H1 (cell line): ENCODE measurements around the gene ANKDD1A. TPM values are rescaled to one million over a fixed set of nuclear protein-coding genes. Genes with fewer than 3 reads are reported as not detected.

Experiments used
- CTCF ChIA-PET: fragments of 300-600 bp; sonication (Branson Sonifier 250); formaldehyde crosslinking; loops from one replicate; lab custom pipeline; 2021; ENCODE audit not compliant: partially characterized antibody; lab: Charles Lee
- POLR2A ChIA-PET: fragments of 300-600 bp; sonication (Branson Sonifier 250); formaldehyde crosslinking; loops from one replicate; lab custom pipeline; 2021; ENCODE audit warnings: inconsistent platforms; ENCODE audit not compliant: partially characterized antibody; lab: Charles Lee
- DNase-seq, 2 experiments: peaks; one replicate each; pipeline versions ENCODE4 v3.0.0 to v3.0.0-alpha.2; 2010 to 2022; ENCODE audit warnings: low spot score in 2 of 2, low read depth in 1 of 2, mixed read lengths in 1 of 2
- FAIRE-seq: peaks from 2 replicates; lab custom pipeline; 2011; peaks lifted over from hg19 to GRCh38; lab: Jason Lieb, UNC
- H2AFZ ChIP-seq: 2 replicates; pipeline ENCODE4 v1.8.1; 2012; ENCODE audit warnings: low read length, inconsistent platforms
- H2AK5ac ChIP-seq: 2 replicates; pipeline ENCODE4 v1.6.1; 2013; ENCODE audit warnings: low read depth, low read length
- H2BK120ac ChIP-seq: replicated peaks from 2 replicates; pipeline ENCODE3; 2013; ENCODE audit warnings: low read depth, low read length, inconsistent platforms
- H2BK12ac ChIP-seq: 2 replicates; pipeline ENCODE4 v1.6.1; 2013; ENCODE audit warnings: low read depth, low read length
- H2BK15ac ChIP-seq: 2 replicates; pipeline ENCODE4 v1.6.1; 2013; ENCODE audit warnings: low read length
- H2BK20ac ChIP-seq: 2 replicates; pipeline ENCODE4 v1.6.1; 2013; ENCODE audit warnings: low read length
- H2BK5ac ChIP-seq: 2 replicates; pipeline ENCODE4 v1.6.1; 2013; ENCODE audit warnings: low read depth, low read length
- H3K14ac ChIP-seq: 2 replicates; pipeline ENCODE4 v1.6.1; 2013; ENCODE audit warnings: inconsistent platforms; ENCODE audit not compliant: insufficient read length
- H3K18ac ChIP-seq: 2 replicates; pipeline ENCODE4 v1.6.1; 2013; ENCODE audit warnings: low read length; ENCODE audit errors: extremely low read depth
- H3K23ac ChIP-seq: 2 replicates; pipeline ENCODE4 v1.6.1; 2013; ENCODE audit warnings: inconsistent platforms; ENCODE audit not compliant: insufficient read length
- H3K23me2 ChIP-seq: 2 replicates; pipeline ENCODE4 v1.6.1; 2013; ENCODE audit warnings: low read depth, low read length
- H3K27ac ChIP-seq: 2 replicates; pipeline ENCODE4 v1.6.1; 2011; ENCODE audit warnings: low read depth, low read length, inconsistent platforms
- H3K27me3 ChIP-seq, 4 experiments: replicated peaks in 1 of 4; 1 replicate in 1 of 4; 2 replicates in 3 of 4; pipeline versions ENCODE4 v1.6.1 to v1.8.1; 2011 to 2013; ENCODE audit warnings: low read length in 3 of 4, mild to moderate bottlenecking in 3 of 4, inconsistent platforms in 2 of 4, mixed read lengths in 2 of 4, moderate library complexity in 1 of 4; ENCODE audit not compliant: control insufficient read depth in 3 of 4, insufficient read depth in 3 of 4; ENCODE audit errors: extremely low read depth in 1 of 4
- H3K36me3 ChIP-seq, 4 experiments: 2 replicates each; pipeline versions ENCODE4 v1.6.1 to v1.8.1; 2011 to 2013; ENCODE audit warnings: mild to moderate bottlenecking in 4 of 4, low read length in 3 of 4, moderate library complexity in 2 of 4, control low read depth in 1 of 4, inconsistent platforms in 1 of 4; ENCODE audit not compliant: insufficient read depth in 4 of 4, control insufficient read depth in 2 of 4
- H3K4ac ChIP-seq: replicated peaks from 2 replicates; pipeline ENCODE3; 2013; ENCODE audit warnings: low read length, low read depth, mixed read lengths, inconsistent platforms; ENCODE audit not compliant: insufficient read length
- H3K4me1 ChIP-seq, 4 experiments: replicated peaks in 1 of 4; 1 replicate in 1 of 4; 2 replicates in 3 of 4; pipeline versions ENCODE4 v1.6.1 to v1.8.1; 2011 to 2013; ENCODE audit warnings: low read length in 3 of 4, inconsistent platforms in 2 of 4, mixed read lengths in 1 of 4; ENCODE audit not compliant: insufficient read depth in 4 of 4, control insufficient read depth in 3 of 4
- H3K4me2 ChIP-seq, 2 experiments: 2 replicates each; pipeline versions ENCODE4 v1.6.1 to v1.8.1; 2011 to 2013; ENCODE audit warnings: low read depth in 2 of 2, low read length in 2 of 2, control low read depth in 1 of 2, inconsistent platforms in 1 of 2, mild to moderate bottlenecking in 1 of 2; ENCODE audit not compliant: insufficient read depth in 1 of 2
- H3K4me3 ChIP-seq, 4 experiments: fragments of 200-600, 300-600 bp in 1 of 4; sonication (generic), shearing (Covaris generic), sonication (Bioruptor Twin) in 1 of 4; 2 replicates each; pipeline versions ENCODE4 v1.5.1 to v1.8.1; 2011 to 2016; ENCODE audit warnings: low read length in 4 of 4, low read depth in 3 of 4, control low read depth in 2 of 4, inconsistent platforms in 2 of 4, mild to moderate bottlenecking in 2 of 4, mixed read lengths in 1 of 4, moderate library complexity in 1 of 4; ENCODE audit not compliant: insufficient read depth in 2 of 4; ENCODE audit errors: extremely low read depth in 1 of 4
- H3K56ac ChIP-seq: replicated peaks from 2 replicates; pipeline ENCODE3; 2013; ENCODE audit warnings: low read depth, mild to moderate bottlenecking, mixed read lengths, low read length, inconsistent platforms; ENCODE audit not compliant: insufficient read length
- H3K79me1 ChIP-seq: 2 replicates; pipeline ENCODE4 v1.6.1; 2013; ENCODE audit warnings: low read depth, low read length, control low read depth
- H3K79me2 ChIP-seq, 2 experiments: 2 replicates each; pipeline versions ENCODE4 v1.6.1 to v1.8.1; 2012 to 2013; ENCODE audit warnings: low read length in 2 of 2, mild to moderate bottlenecking in 2 of 2, inconsistent platforms in 1 of 2; ENCODE audit not compliant: insufficient read depth in 2 of 2, control insufficient read depth in 1 of 2
- H3K9ac ChIP-seq, 4 experiments: replicated peaks in 1 of 4; 1 replicate in 1 of 4; 2 replicates in 3 of 4; pipeline versions ENCODE4 v1.6.1 to v1.8.1; 2011 to 2013; ENCODE audit warnings: low read depth in 3 of 4, low read length in 3 of 4, control low read depth in 2 of 4, mild to moderate bottlenecking in 2 of 4, moderate library complexity in 2 of 4, inconsistent platforms in 1 of 4; ENCODE audit errors: extremely low read depth in 1 of 4
- H3K9me3 ChIP-seq, 2 experiments: 2 replicates each; pipeline versions ENCODE4 v1.6.1 to v1.8.1; 2012 to 2013; ENCODE audit warnings: mild to moderate bottlenecking in 2 of 2, moderate library complexity in 2 of 2, control low read depth in 1 of 2, inconsistent platforms in 1 of 2, low read depth in 1 of 2, low read length in 1 of 2, mixed read lengths in 1 of 2; ENCODE audit not compliant: insufficient read depth in 2 of 2
- H4K20me1 ChIP-seq, 2 experiments: replicated peaks in 1 of 2; 2 replicates each; pipeline versions ENCODE3 to v1.8.1; 2011 to 2013; ENCODE audit warnings: inconsistent platforms in 2 of 2, low read length in 2 of 2, mild to moderate bottlenecking in 1 of 2; ENCODE audit not compliant: insufficient read depth in 2 of 2, control insufficient read depth in 1 of 2
- H4K5ac ChIP-seq: 2 replicates; pipeline ENCODE4 v1.6.1; 2013; ENCODE audit warnings: low read length, low read depth, mixed read lengths, inconsistent platforms; ENCODE audit not compliant: insufficient read length
- H4K8ac ChIP-seq: 2 replicates; pipeline ENCODE4 v1.8.0; 2013; ENCODE audit warnings: mild to moderate bottlenecking, moderate library complexity, low read length, inconsistent platforms; ENCODE audit not compliant: insufficient read depth; ENCODE audit errors: extremely low read depth
- H4K91ac ChIP-seq: replicated peaks from 2 replicates; pipeline ENCODE3; 2013; ENCODE audit warnings: low read length, mixed read lengths, inconsistent platforms; ENCODE audit not compliant: insufficient read length
- EZH2 ChIP-seq: fragments of 200-600 bp; sonication (generic); IDR thresholded peaks from 2 replicates; pipeline ENCODE4 v1.7.1; 2012; ENCODE audit warnings: low read depth, mild to moderate bottlenecking, moderate library complexity, low read length, inconsistent platforms; ENCODE audit not compliant: severe bottlenecking
- KDM4A ChIP-seq: IDR thresholded peaks from one replicate; pipeline ENCODE4 v1.7.1; 2012; ENCODE audit warnings: low read depth, mild to moderate bottlenecking, moderate library complexity, low read length, inconsistent platforms; ENCODE audit not compliant: severe bottlenecking
- MAX ChIP-seq: IDR thresholded peaks from 2 replicates; pipeline ENCODE4 v1.6.1; 2012; ENCODE audit warnings: inconsistent platforms
- RAD21 ChIP-seq, 2 experiments: IDR thresholded peaks in 1 of 2; conservative IDR thresholded peaks in 1 of 2; 2 replicates each; pipeline ENCODE4 v1.6.1; 2011; ENCODE audit warnings: low read depth in 2 of 2, low read length in 2 of 2, improper control_type of control experiment in 1 of 2, inconsistent platforms in 1 of 2, mild to moderate bottlenecking in 1 of 2, moderate library complexity in 1 of 2
- SIX5 ChIP-seq: IDR thresholded peaks from 2 replicates; pipeline ENCODE4 v1.6.1; 2011; ENCODE audit warnings: mild to moderate bottlenecking, low read depth, low read length
- WGBS, 2 experiments: shearing (Covaris generic) in 1 of 2; methylation state at CpG; one replicate each; pipeline versions ENCODE4 v1.1.6 to v1.1.7; 2013 to 2015; ENCODE audit warnings: low lambda C conversion rate in 2 of 2, mixed read lengths in 2 of 2, inconsistent platforms in 1 of 2, low coverage in 1 of 2, missing lambda C conversion rate in 1 of 2; ENCODE audit not compliant: insufficient replicate concordance in 2 of 2, insufficient coverage in 1 of 2, insufficient read length in 1 of 2; ENCODE audit errors: extremely low coverage in 1 of 2, missing lambda C conversion rate in 1 of 2; 5-methylcytosine and 5-hydroxymethylcytosine counted together
- polyA plus RNA-seq, 7 experiments: library from polyadenylated mRNA; depleted of rRNA in 3 of 7; stranded (reverse) in 5 of 7; unstranded in 2 of 7; fragments of >200 nt in 5 of 7; fragments of 200-250 nt in 2 of 7; gene quantifications; 1 replicate in 5 of 7; 2 replicates in 1 of 7; 4 replicates in 1 of 7; pipeline versions ENCODE4 v1.2.1 to v1.2.3, GENCODE V29; 2011 to 2013; ENCODE audit warnings: missing spikeins in 2 of 7, mixed read lengths in 2 of 7
- total RNA-seq: library from RNA; stranded (reverse); fragmentation: NEBNext Ultra II Directional; extraction: Animal tissue kit (Norgen Biotek cat#: 25700); gene quantifications from 2 replicates; pipeline ENCODE4 v1.2.1, GENCODE V29; 2021
- TF ChIP-seq, protein P1 (sequence below), 3 experiments: IDR thresholded peaks; 1 replicate in 2 of 3; 2 replicates in 1 of 3; pipeline versions ENCODE4 v1.5.1 to v1.6.1; 2011; ENCODE audit warnings: low read length in 3 of 3, mild to moderate bottlenecking in 3 of 3, inconsistent platforms in 2 of 3, low read depth in 1 of 3, moderate library complexity in 1 of 3; ENCODE audit not compliant: insufficient read depth in 1 of 3; ENCODE audit errors: control extremely low read depth in 1 of 3

Gene ANKDD1A
- total and polyA plus RNA-seq, 2 of the 8 experiments (the other 6 are each of a cell fraction or from before 2014, with no cell fraction given), result 4.1 to 5.0 TPM

DNA sequence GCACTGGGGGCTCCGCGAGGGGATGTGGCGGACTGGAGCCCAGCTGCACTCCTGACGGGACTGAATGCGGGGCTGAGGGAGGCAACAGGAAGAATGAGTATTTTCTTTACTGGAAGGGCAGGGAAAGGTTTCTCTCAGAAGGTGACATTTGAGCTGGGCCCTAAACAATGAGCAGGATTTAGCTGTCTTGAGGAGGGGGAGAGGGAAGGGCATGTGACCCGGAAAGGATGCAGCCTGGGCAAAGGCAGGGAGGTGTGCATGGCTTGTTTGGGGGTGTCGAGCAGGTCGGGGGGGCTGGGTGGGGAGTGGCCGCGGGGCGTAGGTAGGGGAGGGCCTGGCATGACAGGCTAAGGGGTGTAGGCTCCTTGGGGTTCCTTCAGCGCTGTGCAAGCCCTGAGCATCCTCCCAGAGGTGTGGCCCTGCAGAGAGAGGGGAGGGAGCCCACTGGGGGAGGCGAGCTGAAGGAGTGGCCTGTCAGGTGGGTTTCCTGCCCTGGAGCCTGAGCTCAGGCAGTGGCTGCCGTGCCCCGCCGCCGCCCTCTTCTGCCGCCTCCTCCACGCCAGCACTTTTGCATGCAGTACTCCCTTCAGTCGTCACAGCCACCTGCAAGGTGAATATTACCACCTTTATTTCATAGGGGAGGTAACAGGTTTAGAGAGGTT is 17.2 kb upstream of the ANKDD1A start:
- H3K9ac ChIP-seq, result 0 out of 7 replicates have a peak overlapping the region, but pooled peaks of 1 of the 4 experiments have one; percentile 37

More for the DNA sequence above, 17.2 kb upstream of the ANKDD1A start:
- ChIA-PET POLR2A (interaction anchor here (0.5 to 2.9 kb wide), 20 partner anchors 7 to 410 kb away, joined by 3 to 16 read pairs (median 6); partner anchors contain the start of genes ANKDD1A, PIF1 and RNU5B-1), CTCF (interaction anchor here (0.6 to 2.8 kb wide), 14 partner anchors 9 to 180 kb away, joined by 3 to 12 read pairs (median 5); no protein-coding TSS in a partner anchor)
- H3K18ac ChIP-seq, result peak overlapping the region; percentile 76
- no peak overlapping the region; the same call in 1 of the 2 replicates for H2AFZ ChIP-seq
- peak overlapping the region; percentile 78 for H2BK5ac ChIP-seq
- H2BK15ac ChIP-seq, result no peak overlapping the region
- no peaks in the 10 kb centered on the region for H3K36me3 ChIP-seq
- H4K5ac ChIP-seq, result peak overlapping the region; percentile 68
- no peaks in the 10 kb centered on the region for H3K9me3 ChIP-seq
- H3K14ac ChIP-seq, result no peak overlapping the region
- DNase-seq (peak in 1 of 2 experiments; percentile 69), FAIRE-seq (no peak)
- 4% methylated on average over 9 of the region's 20 CpGs; no CpG with 5 or more reads in 1 of the 2 experiments for WGBS, 2 experiments
- no peak overlapping the region for H2AK5ac ChIP-seq
- TF ChIP-seq SIX5 (no peak), MAX (no peak), KDM4A (peak; percentile 50), EZH2 (no peak), RAD21 (IDR thresholded peaks at IDR 0.05 in 1 of 2, conservative IDR thresholded peaks at IDR 0.05 in 1 of 2; ENCODE audit: low read depth in 2 of 2, low read length in 2 of 2) (no peak)
- TF ChIP-seq, protein P1, sequence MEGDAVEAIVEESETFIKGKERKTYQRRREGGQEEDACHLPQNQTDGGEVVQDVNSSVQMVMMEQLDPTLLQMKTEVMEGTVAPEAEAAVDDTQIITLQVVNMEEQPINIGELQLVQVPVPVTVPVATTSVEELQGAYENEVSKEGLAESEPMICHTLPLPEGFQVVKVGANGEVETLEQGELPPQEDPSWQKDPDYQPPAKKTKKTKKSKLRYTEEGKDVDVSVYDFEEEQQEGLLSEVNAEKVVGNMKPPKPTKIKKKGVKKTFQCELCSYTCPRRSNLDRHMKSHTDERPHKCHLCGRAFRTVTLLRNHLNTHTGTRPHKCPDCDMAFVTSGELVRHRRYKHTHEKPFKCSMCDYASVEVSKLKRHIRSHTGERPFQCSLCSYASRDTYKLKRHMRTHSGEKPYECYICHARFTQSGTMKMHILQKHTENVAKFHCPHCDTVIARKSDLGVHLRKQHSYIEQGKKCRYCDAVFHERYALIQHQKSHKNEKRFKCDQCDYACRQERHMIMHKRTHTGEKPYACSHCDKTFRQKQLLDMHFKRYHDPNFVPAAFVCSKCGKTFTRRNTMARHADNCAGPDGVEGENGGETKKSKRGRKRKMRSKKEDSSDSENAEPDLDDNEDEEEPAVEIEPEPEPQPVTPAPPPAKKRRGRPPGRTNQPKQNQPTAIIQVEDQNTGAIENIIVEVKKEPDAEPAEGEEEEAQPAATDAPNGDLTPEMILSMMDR (IDR thresholded peaks at IDR 0.05; ENCODE audit: control extremely low read depth in 1 of 3, insufficient read depth in 1 of 3, low read depth in 1 of 3, low read length in 3 of 3), result no peak
- H3K4me1 ChIP-seq, result peaks cover 7 to 26% (median 14%) of the 10 kb centered on the region in 4 experiments; a peak in 6 of 7 replicates
- H2BK120ac ChIP-seq, result no peak overlapping the region
- H3K23ac ChIP-seq, result no peak overlapping the region
- H2BK20ac ChIP-seq, result no peak overlapping the region
- H4K20me1 ChIP-seq, result no peaks in the 10 kb centered on the region
- H3K27ac ChIP-seq, result no peak overlapping the region; the same call in 1 of the 2 replicates
- no peaks in the 10 kb centered on the region for H3K27me3 ChIP-seq
- H3K79me1 ChIP-seq, result no peaks in the 10 kb centered on the region
- peak overlapping the region; percentile 39; the same call in 1 of the 2 replicates for H2BK12ac ChIP-seq
- H3K56ac ChIP-seq, result peak overlapping the region; percentile 81
- H3K4me3 ChIP-seq, result peak overlapping the region; percentile 21 to 62 (median 37)
- H4K8ac ChIP-seq, result no peak overlapping the region; the same call in 1 of the 2 replicates
- peak overlapping the region; percentile 70 for H3K4ac ChIP-seq
- peak overlapping the region; percentile 5 for H4K91ac ChIP-seq
- no peaks in the 10 kb centered on the region for H3K79me2 ChIP-seq
- H3K4me2 ChIP-seq, result peak overlapping the region; percentile 81 to 83
- H3K23me2 ChIP-seq, result peaks cover 10% of the 10 kb centered on the region; the same call in 1 of the 2 replicates
